MCF 10A (cell line): ENCODE data around the gene KCTD19. TPM values are rescaled to one million over a fixed set of nuclear protein-coding genes. Genes with fewer than 3 reads are reported as not detected.

ENCODE experiments used
- BruUV-seq: library from RNA; stranded (reverse); fragments of 400-500 nt; replicated peaks from 2 replicates; lab custom pipeline; 2021; lab: Mats Ljungman, UMichigan
- CTCF ChIA-PET: fragments of 300-600 bp; sonication (Branson Sonifier 250); formaldehyde crosslinking; extraction: SDS; loops from one replicate; lab custom pipeline; 2021; ENCODE audit warnings: antibody characterized with exemption, inconsistent platforms; lab: Yijun Ruan, JAX
- POLR2A ChIA-PET: fragments of 300-600, 350-650 bp; sonication (Branson Sonifier 250); formaldehyde crosslinking; extraction: SDS; loops from one replicate; lab custom pipeline; 2020; ENCODE audit warnings: antibody characterized with exemption, inconsistent platforms; lab: Yijun Ruan, JAX
- DNase-seq: peaks from one replicate; pipeline ENCODE4 v3.0.0-alpha.2; 2018; ENCODE audit not compliant: unreplicated experiment
- H3K27ac Mint-ChIP-seq: one replicate; pipeline ENCODE4 v1.8.0; 2022; ENCODE audit warnings: mild to moderate bottlenecking, low read depth, mixed read lengths; ENCODE audit not compliant: unreplicated experiment
- H3K27me3 Mint-ChIP-seq: one replicate; pipeline ENCODE4 v1.8.0; 2022; ENCODE audit warnings: mixed read lengths; ENCODE audit not compliant: insufficient read depth, unreplicated experiment
- H3K36me3 Mint-ChIP-seq: one replicate; pipeline ENCODE4 v1.8.0; 2022; ENCODE audit warnings: mild to moderate bottlenecking, moderate library complexity, mixed read lengths; ENCODE audit not compliant: insufficient read depth, unreplicated experiment
- H3K4me1 Mint-ChIP-seq: one replicate; pipeline ENCODE4 v1.8.0; 2022; ENCODE audit warnings: mixed read lengths; ENCODE audit not compliant: insufficient read depth, unreplicated experiment
- H3K4me3 Mint-ChIP-seq: one replicate; pipeline ENCODE4 v1.8.0; 2022; ENCODE audit warnings: mild to moderate bottlenecking, moderate library complexity, mixed read lengths; ENCODE audit not compliant: unreplicated experiment
- H3K9me3 Mint-ChIP-seq: one replicate; pipeline ENCODE4 v1.8.0; 2022; ENCODE audit warnings: mixed read lengths; ENCODE audit not compliant: unreplicated experiment
- intact Hi-C: fragments of 100-400 bp; cut with micrococcal nuclease; formaldehyde crosslinking; loops from 2 replicates; pipeline ENCODE4 v1.14.1; 2022
- total RNA-seq: library from RNA; stranded (reverse); gene quantifications from 2 replicates; pipeline ENCODE4 v1.2.3, GENCODE V29; 2022
- TF ChIP-seq, protein P1 (sequence below): fragments of 200-600 bp; IDR thresholded peaks from one replicate; pipeline ENCODE4 v1.8.0; 2022; ENCODE audit warnings: antibody characterized with exemption, mild to moderate bottlenecking; ENCODE audit not compliant: unreplicated experiment

The KCTD19 gene
- total RNA-seq, 1 experiment from 2014 or later = not detected

DNA sequence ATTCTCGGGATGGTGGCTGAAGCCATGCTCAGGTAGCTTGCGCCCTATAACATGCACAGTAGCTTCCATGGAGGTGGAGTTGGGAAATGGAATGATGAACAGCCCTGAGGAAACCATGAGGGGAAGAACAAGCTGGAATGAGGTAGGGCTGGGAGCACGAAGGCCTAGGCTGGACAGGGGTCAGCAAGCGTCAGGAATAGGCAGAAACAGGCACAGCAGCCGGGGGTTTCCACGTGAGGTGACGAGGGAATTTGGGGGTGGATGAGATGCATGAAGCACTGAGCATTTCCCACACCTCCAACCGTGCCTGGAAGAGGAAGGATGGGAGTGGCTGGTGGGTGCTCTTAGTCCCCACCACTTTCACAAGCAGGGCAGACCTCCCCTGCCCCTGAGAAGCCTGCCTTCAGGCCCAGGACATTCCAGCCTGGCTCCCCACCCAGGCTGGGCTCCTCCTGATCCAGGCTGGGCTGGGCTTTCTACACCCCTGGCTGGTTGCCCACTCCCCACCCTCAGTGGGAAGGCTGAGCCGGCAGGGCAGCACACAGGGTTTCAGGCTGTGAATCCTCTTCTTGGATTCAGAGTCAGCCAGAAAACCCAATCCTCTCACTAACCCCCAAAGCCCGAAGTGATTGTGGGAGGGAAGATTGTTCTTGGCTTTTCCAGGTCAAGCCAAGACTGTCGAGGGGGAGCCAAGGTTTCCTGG lies 25.3 kb downstream of the KCTD19 start:
- Mint-ChIP-seq H3K27ac (no peak overlapping the region), H3K4me3 (no peak overlapping the region), H3K4me1 (peaks cover 5% of the 10 kb centered on the region), H3K9me3 (no peaks in the 10 kb centered on the region), H3K27me3 (no peaks in the 10 kb centered on the region), H3K36me3 (no peaks in the 10 kb centered on the region)
- TF ChIP-seq, protein P1, sequence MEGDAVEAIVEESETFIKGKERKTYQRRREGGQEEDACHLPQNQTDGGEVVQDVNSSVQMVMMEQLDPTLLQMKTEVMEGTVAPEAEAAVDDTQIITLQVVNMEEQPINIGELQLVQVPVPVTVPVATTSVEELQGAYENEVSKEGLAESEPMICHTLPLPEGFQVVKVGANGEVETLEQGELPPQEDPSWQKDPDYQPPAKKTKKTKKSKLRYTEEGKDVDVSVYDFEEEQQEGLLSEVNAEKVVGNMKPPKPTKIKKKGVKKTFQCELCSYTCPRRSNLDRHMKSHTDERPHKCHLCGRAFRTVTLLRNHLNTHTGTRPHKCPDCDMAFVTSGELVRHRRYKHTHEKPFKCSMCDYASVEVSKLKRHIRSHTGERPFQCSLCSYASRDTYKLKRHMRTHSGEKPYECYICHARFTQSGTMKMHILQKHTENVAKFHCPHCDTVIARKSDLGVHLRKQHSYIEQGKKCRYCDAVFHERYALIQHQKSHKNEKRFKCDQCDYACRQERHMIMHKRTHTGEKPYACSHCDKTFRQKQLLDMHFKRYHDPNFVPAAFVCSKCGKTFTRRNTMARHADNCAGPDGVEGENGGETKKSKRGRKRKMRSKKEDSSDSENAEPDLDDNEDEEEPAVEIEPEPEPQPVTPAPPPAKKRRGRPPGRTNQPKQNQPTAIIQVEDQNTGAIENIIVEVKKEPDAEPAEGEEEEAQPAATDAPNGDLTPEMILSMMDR = no peak
- ChIA-PET POLR2A (no interaction called here), CTCF (no interaction called here)
- BruUV-seq = no TSS peak
- intact Hi-C loops = no loop called here
- DNase-seq = no peak

GRCh38 chr16:67299269-67299668 lies 27.3 kb downstream of the KCTD19 start:
- DNase-seq = no peak
- no TSS peak for BruUV-seq
- Mint-ChIP-seq H3K27ac (no peak overlapping the region), H3K27me3 (no peaks in the 10 kb centered on the region), H3K36me3 (no peaks in the 10 kb centered on the region), H3K9me3 (no peaks in the 10 kb centered on the region), H3K4me1 (peaks cover 7% of the 10 kb centered on the region), H3K4me3 (no peak overlapping the region)
- ChIA-PET POLR2A (interaction anchor here (0.6 kb wide), 1 partner anchor 52 kb away, joined by 4 read pairs; the partner anchor contains the start of gene FHOD1), CTCF (interaction anchor here (4.9 kb wide), 1 partner anchor 14 kb away, joined by 35 read pairs; no protein-coding TSS in a partner anchor)
- TF ChIP-seq, protein P1 = no peak
- intact Hi-C loops = no loop called here

GRCh38 chr16:67298277-67298676 lies 28.3 kb downstream of the KCTD19 start:
- TF ChIP-seq, protein P1 = no peak
- ChIA-PET CTCF (interaction anchor here (4.9 kb wide), 1 partner anchor 13 kb away, joined by 35 read pairs; no protein-coding TSS in a partner anchor), POLR2A (no interaction called here)
- peaks cover 7% of the 10 kb centered on the region for H3K4me1 Mint-ChIP-seq
- no peak overlapping the region for H3K4me3 Mint-ChIP-seq
- DNase-seq = no peak
- no TSS peak for BruUV-seq
- no peak overlapping the region for H3K27ac Mint-ChIP-seq
- intact Hi-C loops = no loop called here
- peaks cover 4% of the 10 kb centered on the region for H3K27me3 Mint-ChIP-seq
- no peaks in the 10 kb centered on the region for H3K36me3 Mint-ChIP-seq
- no peaks in the 10 kb centered on the region for H3K9me3 Mint-ChIP-seq

GRCh38 chr16:67296420-67296819 lies 30.1 kb downstream of the KCTD19 start:
- Mint-ChIP-seq H3K4me1 (peaks cover 7% of the 10 kb centered on the region), H3K27ac (no peak overlapping the region), H3K36me3 (no peaks in the 10 kb centered on the region), H3K27me3 (peaks cover 16% of the 10 kb centered on the region), H3K9me3 (no peaks in the 10 kb centered on the region), H3K4me3 (no peak overlapping the region)
- ChIA-PET CTCF (interaction anchor here (0.9 to 4.9 kb wide), 4 partner anchors 11 to 132 kb away, joined by 4 to 35 read pairs (median 5); no protein-coding TSS in a partner anchor), POLR2A (interaction anchor here (1.1 kb wide), 1 partner anchor 49 kb away, joined by 5 read pairs; the partner anchor contains the start of gene FHOD1)
- intact Hi-C loops = no loop called here
- TF ChIP-seq, protein P1 = no peak
- DNase-seq = no peak
- no TSS peak for BruUV-seq
